Peyer's patch (tissue), 4 donors: Measurements from ENCODE around the gene FLT1.

ENCODE experiments used
- POLR2A ChIP-seq, 2 donors: fragments of 450-650 bp; IDR thresholded peaks; one replicate each; pipeline ENCODE4 v1.5.1; 2017; ENCODE audit warnings: antibody characterized with exemption in 2 of 2, mild to moderate bottlenecking in 2 of 2, moderate library complexity in 2 of 2
- TF ChIP-seq, protein P1 (sequence below), 6 experiments: fragments of 450-650 bp in 4 of 6; fragments of 200-600 bp in 2 of 6; sonication (generic) in 1 of 6; IDR thresholded peaks; one replicate each; pipeline ENCODE4 v1.5.1; 2017 to 2019; ENCODE audit warnings: antibody characterized with exemption in 6 of 6, mild to moderate bottlenecking in 3 of 6, moderate library complexity in 1 of 6

DNA sequence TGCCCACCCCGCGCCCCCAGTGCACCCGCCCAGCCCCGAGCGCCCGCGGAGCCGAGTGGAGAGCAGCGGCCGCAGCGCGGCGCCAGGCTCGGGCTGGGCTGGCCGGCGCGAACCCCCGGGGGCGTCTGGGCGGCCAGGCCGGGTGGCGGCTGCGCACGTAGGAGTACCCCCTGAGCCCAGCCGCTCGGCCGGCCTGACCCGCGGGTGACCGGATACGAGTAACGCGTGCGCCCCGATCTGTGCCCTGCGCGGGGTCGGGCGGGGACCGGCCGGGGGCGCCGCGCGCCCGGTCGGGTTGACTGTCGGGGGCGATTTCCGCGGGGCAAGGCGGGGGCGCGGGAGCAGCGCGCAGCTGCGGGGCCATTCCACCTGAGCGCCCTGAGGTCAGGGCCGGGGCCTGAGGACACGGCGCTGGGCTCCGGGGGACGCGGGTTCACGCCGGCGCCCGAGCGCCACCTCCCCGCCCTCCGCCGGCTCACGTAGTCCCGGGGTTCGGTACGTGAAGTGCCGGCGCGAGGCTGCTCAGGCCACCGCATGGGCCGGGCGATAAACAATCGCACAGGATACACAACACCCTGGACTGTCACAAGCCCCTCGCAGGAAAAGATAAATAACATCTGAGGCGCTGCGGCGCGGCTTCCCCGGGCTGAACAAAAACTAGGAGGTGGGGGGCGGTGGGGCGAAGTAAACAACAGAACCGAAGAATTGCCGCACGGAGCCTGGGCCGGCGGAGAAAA lies 37.6 kb upstream of the FLT1 start:
- TF ChIP-seq, protein P1, sequence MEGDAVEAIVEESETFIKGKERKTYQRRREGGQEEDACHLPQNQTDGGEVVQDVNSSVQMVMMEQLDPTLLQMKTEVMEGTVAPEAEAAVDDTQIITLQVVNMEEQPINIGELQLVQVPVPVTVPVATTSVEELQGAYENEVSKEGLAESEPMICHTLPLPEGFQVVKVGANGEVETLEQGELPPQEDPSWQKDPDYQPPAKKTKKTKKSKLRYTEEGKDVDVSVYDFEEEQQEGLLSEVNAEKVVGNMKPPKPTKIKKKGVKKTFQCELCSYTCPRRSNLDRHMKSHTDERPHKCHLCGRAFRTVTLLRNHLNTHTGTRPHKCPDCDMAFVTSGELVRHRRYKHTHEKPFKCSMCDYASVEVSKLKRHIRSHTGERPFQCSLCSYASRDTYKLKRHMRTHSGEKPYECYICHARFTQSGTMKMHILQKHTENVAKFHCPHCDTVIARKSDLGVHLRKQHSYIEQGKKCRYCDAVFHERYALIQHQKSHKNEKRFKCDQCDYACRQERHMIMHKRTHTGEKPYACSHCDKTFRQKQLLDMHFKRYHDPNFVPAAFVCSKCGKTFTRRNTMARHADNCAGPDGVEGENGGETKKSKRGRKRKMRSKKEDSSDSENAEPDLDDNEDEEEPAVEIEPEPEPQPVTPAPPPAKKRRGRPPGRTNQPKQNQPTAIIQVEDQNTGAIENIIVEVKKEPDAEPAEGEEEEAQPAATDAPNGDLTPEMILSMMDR (IDR thresholded peaks at IDR 0.05) = no peak
- TF ChIP-seq POLR2A (IDR thresholded peaks at IDR 0.05) = no peak
